Gastrocnemius medialis (tissue), 4 donors: Measurements from ENCODE around the gene PPP1R12A. TPM values are rescaled to one million over a fixed set of nuclear protein-coding genes. Genes with fewer than 3 reads are reported as not detected.

Experiments
- ATAC-seq, 2 donors: fragments of 150-250 bp; one replicate each; pipeline ENCODE4 v1.9.1; 2016
- DNase-seq, 2 donors: peaks; one replicate each; pipeline ENCODE4 v3.0.0-alpha.2; 2019
- H3K27ac ChIP-seq, 4 donors: fragments of 200-600 bp; sonication (generic); 1 replicate in 1 of 4; 2 replicates in 3 of 4; pipeline ENCODE4 v1.5.1; 2016 to 2018; ENCODE audit warnings: mild to moderate bottlenecking in 2 of 4, moderate library complexity in 1 of 4
- H3K27me3 ChIP-seq, 3 donors: fragments of 200-600 bp; sonication (generic) in 2 of 3; 1 replicate in 1 of 3; 2 replicates in 2 of 3; pipeline versions ENCODE4 v1.5.1 to v1.6.0; 2016 to 2019; ENCODE audit warnings: mild to moderate bottlenecking in 1 of 3, moderate library complexity in 1 of 3
- H3K36me3 ChIP-seq, 2 donors: fragments of 200-600 bp; sonication (generic) in 1 of 2; one replicate each; pipeline ENCODE4 v1.5.1; 2017 to 2018
- H3K4me1 ChIP-seq, 2 donors: fragments of 200-600 bp; sonication (generic) in 1 of 2; one replicate each; pipeline ENCODE4 v1.5.1; 2016 to 2017; ENCODE audit warnings: mild to moderate bottlenecking in 2 of 2
- H3K4me3 ChIP-seq, 4 donors: fragments of 200-600 bp; sonication (generic) in 3 of 4; 1 replicate in 1 of 4; 2 replicates in 3 of 4; pipeline ENCODE4 v1.5.1; 2016 to 2019; ENCODE audit warnings: mild to moderate bottlenecking in 2 of 4
- H3K9me3 ChIP-seq, 3 donors: fragments of 200-600 bp; sonication (generic) in 2 of 3; 1 replicate in 1 of 3; 2 replicates in 2 of 3; pipeline ENCODE4 v1.5.1; 2016 to 2019
- CTCF ChIP-seq, 5 experiments: fragments of 450-650 bp in 3 of 5; fragments of 200-600 bp in 2 of 5; sonication (generic) in 2 of 5; IDR thresholded peaks in 4 of 5; conservative IDR thresholded peaks in 1 of 5; 1 replicate in 4 of 5; 2 replicates in 1 of 5; pipeline ENCODE4 v1.5.1; 2016 to 2019; ENCODE audit warnings: antibody characterized with exemption in 5 of 5, mild to moderate bottlenecking in 3 of 5, moderate library complexity in 3 of 5
- POLR2A ChIP-seq, 2 donors: fragments of 450-650 bp; IDR thresholded peaks; one replicate each; pipeline ENCODE4 v1.6.1; 2017; ENCODE audit warnings: antibody characterized with exemption in 2 of 2, mild to moderate bottlenecking in 2 of 2, moderate library complexity in 2 of 2
- in situ Hi-C, 4 donors: fragments of 200-750 bp; cut with MboI; loops; one replicate each; pipeline versions ENCODE4 v1.15.0 to v1.8.0; 2017; ENCODE audit warnings: low sequenced_read_pairs in 4 of 4
- intact Hi-C: fragments of 100-400 bp; cut with DNase I; formaldehyde crosslinking; loops from one replicate; pipeline ENCODE4 v1.15.1; 2023; ENCODE audit warnings: low total_unique reads
- total RNA-seq, 4 donors: library from RNA; depleted of rRNA; stranded (reverse); fragments of >200 nt; gene quantifications; one replicate each; pipeline versions ENCODE4 v1.1.0 to v1.2.3, GENCODE V29; 2016

PPP1R12A gene
- total RNA-seq, 4 donors from 2014 or later, result 38.0 to 65.7 (median 47.2) TPM

DNA sequence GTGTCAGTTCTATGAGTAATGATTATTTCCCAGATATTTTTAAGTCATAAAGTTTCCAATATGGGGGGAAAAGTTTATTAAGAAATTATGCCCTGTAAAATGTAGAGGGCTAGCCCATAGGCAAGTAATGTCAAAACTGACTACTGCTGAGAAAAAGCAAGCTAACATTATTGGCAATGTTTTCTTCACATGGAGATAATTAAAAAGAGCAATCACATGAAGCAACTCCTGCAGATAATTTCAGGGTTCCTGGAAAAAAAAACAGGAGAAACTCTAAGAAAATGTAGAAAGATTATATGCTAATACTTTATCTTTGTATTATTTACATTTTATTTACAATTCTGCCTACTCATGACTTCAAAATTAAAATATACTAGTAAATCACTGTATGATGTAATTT, 39.8 kb downstream of the PPP1R12A start:
- intact Hi-C loops, result no loop called here
- no peak for ATAC-seq
- peaks cover 5 to 13% of the 10 kb centered on the region in 2 donors for H3K4me1 ChIP-seq
- TF ChIP-seq CTCF (IDR thresholded peaks at IDR 0.05 in 4 of 5, conservative IDR thresholded peaks at IDR 0.05 in 1 of 5) (no peak), POLR2A (IDR thresholded peaks at IDR 0.05) (no peak)
- in situ Hi-C loops, result loop anchor here in 1 of 4 donors (25.0 kb wide), 1 partner anchor 292 kb away; no protein-coding TSS in a partner anchor
- no peak for DNase-seq
- no peaks in the 10 kb centered on the region for H3K27me3 ChIP-seq
- H3K36me3 ChIP-seq, result no peaks in the 10 kb centered on the region
- H3K4me3 ChIP-seq, result no peak overlapping the region
- no peak overlapping the region for H3K27ac ChIP-seq
- H3K9me3 ChIP-seq, result no peaks in the 10 kb centered on the region

DNA sequence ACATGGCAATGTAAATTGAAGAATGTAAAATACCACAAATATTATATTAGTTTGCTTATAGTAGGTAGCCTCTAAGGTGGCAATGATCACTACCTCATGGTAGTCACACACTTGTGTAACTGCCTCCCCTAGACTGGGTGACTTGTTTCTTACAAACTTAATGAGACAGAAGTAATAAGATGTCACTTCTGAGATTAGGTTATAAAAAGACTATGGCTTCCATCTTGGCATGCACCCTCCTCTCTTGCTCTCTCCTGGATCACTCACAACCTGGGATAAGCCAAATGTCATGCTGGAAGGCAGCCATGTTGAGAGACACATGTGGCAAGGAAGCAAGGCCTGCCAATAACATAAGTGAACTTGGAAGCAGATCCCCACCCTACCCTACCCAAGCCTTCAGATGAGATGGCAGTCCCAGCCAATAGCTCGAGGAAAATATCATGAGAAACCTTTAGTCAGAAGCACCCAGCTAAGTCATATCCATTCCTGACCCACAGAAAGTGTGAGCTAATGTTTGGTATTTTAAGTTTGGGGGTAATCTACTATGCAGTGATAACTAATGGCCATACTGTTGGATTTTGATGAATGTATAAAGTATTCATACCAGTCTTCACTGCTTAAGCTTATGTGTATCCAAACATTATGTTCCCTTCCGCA, 43.3 kb downstream of the PPP1R12A start:
- ATAC-seq (peak in 1 of 2 donors; percentile 36), DNase-seq (peak in 1 of 2 donors; percentile 13)
- in situ Hi-C loops, result loop anchor here in 1 of 4 donors (25.0 kb wide), 1 partner anchor 296 kb away; no protein-coding TSS in a partner anchor
- no peak for TF ChIP-seq CTCF (IDR thresholded peaks at IDR 0.05 in 4 of 5, conservative IDR thresholded peaks at IDR 0.05 in 1 of 5)
- peaks cover 18 to 25% of the 10 kb centered on the region in 2 donors for H3K4me1 ChIP-seq
- H3K36me3 ChIP-seq, result no peaks in the 10 kb centered on the region
- no peak overlapping the region for H3K27ac ChIP-seq
- H3K9me3 ChIP-seq, result no peaks in the 10 kb centered on the region
- no peak overlapping the region for H3K4me3 ChIP-seq
- no peaks in the 10 kb centered on the region for H3K27me3 ChIP-seq
- intact Hi-C loops, result no loop called here

- no peak for TF ChIP-seq CTCF (IDR thresholded peaks at IDR 0.05 in 4 of 5, conservative IDR thresholded peaks at IDR 0.05 in 1 of 5)
- no peak for TF ChIP-seq POLR2A (IDR thresholded peaks at IDR 0.05)
- H3K4me3 ChIP-seq, result no peak overlapping the region
- DNase-seq (no peak), ATAC-seq (no peak)
- H3K36me3 ChIP-seq, result no peaks in the 10 kb centered on the region
- peaks cover 37 to 51% of the 10 kb centered on the region in 2 donors for H3K4me1 ChIP-seq
- in situ Hi-C loops, result loop anchor here in 1 of 4 donors (25.0 kb wide), 1 partner anchor 299 kb away; no protein-coding TSS in a partner anchor
- no peak overlapping the region for H3K27ac ChIP-seq
- intact Hi-C loops, result loop anchor here (2.0 to 10.0 kb wide), 3 partner anchors 47 to 387 kb away; partner anchors contain the start of gene PPP1R12A
- no peaks in the 10 kb centered on the region for H3K27me3 ChIP-seq
- no peaks in the 10 kb centered on the region for H3K9me3 ChIP-seq
Measured at GRCh38 chr12:79887890-79888289, 47.0 kb downstream of the PPP1R12A start.

GRCh38 chr12:79886917-79887519, 47.9 kb downstream of the PPP1R12A start:
- in situ Hi-C loops (loop anchor here in 1 of 4 donors (25.0 kb wide), 1 partner anchor 300 kb away; no protein-coding TSS in a partner anchor), intact Hi-C loops (loop anchor here (2.0 to 10.0 kb wide), 2 partner anchors 300 to 388 kb away; no protein-coding TSS in a partner anchor)
- TF ChIP-seq CTCF (IDR thresholded peaks at IDR 0.05 in 4 of 5, conservative IDR thresholded peaks at IDR 0.05 in 1 of 5) (peak; percentile 13 to 61 (median 37)), POLR2A (IDR thresholded peaks at IDR 0.05) (no peak)
- ATAC-seq (peak in 1 of 2 donors; percentile 61), DNase-seq (no peak)
- Histone ChIP-seq H3K27ac (no peak overlapping the region), H3K9me3 (no peaks in the 10 kb centered on the region), H3K36me3 (no peaks in the 10 kb centered on the region), H3K27me3 (no peaks in the 10 kb centered on the region), H3K4me1 (peaks cover 40 to 56% of the 10 kb centered on the region in 2 donors), H3K4me3 (no peak overlapping the region)
